ENCODE measurements around the gene ZDHHC14. TPM values are rescaled to one million over a fixed set of nuclear protein-coding genes. Genes with fewer than 3 reads are reported as not detected.

Gene ZDHHC14
- total and polyA plus RNA-seq, 3 donors from 2014 or later: 28.5 to 74.9 (median 67.9) TPM

- Histone ChIP-seq H3K4me1 (no peaks in the 10 kb centered on the region), H3K36me3 (ENCODE audit: low read depth, missing control alignments) (no peaks in the 10 kb centered on the region), H3K4me3 (no peak overlapping the region), H3K27me3 (no peaks in the 10 kb centered on the region), H3K9me3 (no peaks in the 10 kb centered on the region), H3K27ac (no peak overlapping the region)
- no peak for DNase-seq
- TF ChIP-seq POLR2A (IDR thresholded peaks at IDR 0.05): no peak
- TF ChIP-seq CTCF (IDR thresholded peaks at IDR 0.05): no peak
- intact Hi-C loops (cut with DNase I; ENCODE audit: low total_unique reads): no loop called here
- 72 to 78% methylated on average over 5 of the region's 5 CpGs for WGBS, 2 donors
These were observed 249.6 kb downstream of the ZDHHC14 start for GRCh38 chr6:157630463-157631080.

GRCh38 chr6:157631412-157631811 lies 250.4 kb downstream of the ZDHHC14 start:
- WGBS, 2 donors: 77 to 80% methylated on average over 7 of the region's 7 CpGs
- H3K27ac ChIP-seq: no peak overlapping the region
- intact Hi-C loops (cut with DNase I; ENCODE audit: low total_unique reads): no loop called here

GRCh38 chr6:157631838-157632614 lies 251.0 kb downstream of the ZDHHC14 start:
- Histone ChIP-seq H3K4me3 (no peak overlapping the region), H3K27ac (no peak overlapping the region), H3K27me3 (no peaks in the 10 kb centered on the region), H3K9me3 (no peaks in the 10 kb centered on the region), H3K36me3 (ENCODE audit: low read depth, missing control alignments) (no peaks in the 10 kb centered on the region), H3K4me1 (no peaks in the 10 kb centered on the region)
- intact Hi-C loops (cut with DNase I; ENCODE audit: low total_unique reads): no loop called here
- no peak for DNase-seq
- 81 to 86% methylated on average over 11 of the region's 11 CpGs for WGBS, 2 donors
- TF ChIP-seq CTCF (IDR thresholded peaks at IDR 0.05): no peak
- TF ChIP-seq POLR2A (IDR thresholded peaks at IDR 0.05): no peak

More at GRCh38 chr6:157631412-157631811, 250.4 kb downstream of the ZDHHC14 start:
- Histone ChIP-seq H3K9me3 (no peaks in the 10 kb centered on the region), H3K4me1 (no peaks in the 10 kb centered on the region), H3K27me3 (no peaks in the 10 kb centered on the region), H3K4me3 (no peak overlapping the region), H3K36me3 (ENCODE audit: low read depth, missing control alignments) (no peaks in the 10 kb centered on the region)
- no peak for DNase-seq
- no peak for TF ChIP-seq POLR2A (IDR thresholded peaks at IDR 0.05)
- TF ChIP-seq CTCF (IDR thresholded peaks at IDR 0.05): no peak

- no peaks in the 10 kb centered on the region for H3K4me1 ChIP-seq
- WGBS, 2 donors: 52 to 65% methylated on average over 5 of the region's 5 CpGs
- H3K27ac ChIP-seq: peak overlapping the region in 1 of 2 donors; percentile 2
- no peaks in the 10 kb centered on the region for H3K36me3 ChIP-seq (ENCODE audit: low read depth, missing control alignments)
- intact Hi-C loops (cut with DNase I; ENCODE audit: low total_unique reads): no loop called here
- no peak overlapping the region for H3K4me3 ChIP-seq
- TF ChIP-seq CTCF (IDR thresholded peaks at IDR 0.05): no peak
- TF ChIP-seq POLR2A (IDR thresholded peaks at IDR 0.05): no peak
- H3K9me3 ChIP-seq: no peaks in the 10 kb centered on the region
- H3K27me3 ChIP-seq: no peaks in the 10 kb centered on the region
- DNase-seq: peak; percentile 66
These were observed 251.8 kb downstream of the ZDHHC14 start for GRCh38 chr6:157632821-157633220.
